Tibial nerve (tissue), 4 donors: ENCODE measurements around the gene ADAT3. TPM values are rescaled to one million over a fixed set of nuclear protein-coding genes. Genes with fewer than 3 reads are reported as not detected.

Experiments used
- DNase-seq, 2 donors: peaks; one replicate each; pipeline ENCODE4 v3.0.0-alpha.2; 2019; ENCODE audit warnings: low spot score in 2 of 2
- H3K27ac ChIP-seq, 4 donors: fragments of 200-600 bp; sonication (generic) in 3 of 4; one replicate each; pipeline ENCODE4 v1.5.1; 2017 to 2019; ENCODE audit warnings: mild to moderate bottlenecking in 1 of 4
- H3K27me3 ChIP-seq, 2 donors: fragments of 200-600 bp; sonication (generic) in 1 of 2; one replicate each; pipeline versions ENCODE4 v1.5.1 to v1.6.0; 2017 to 2019
- H3K36me3 ChIP-seq, 3 donors: fragments of 200-600 bp; sonication (generic); one replicate each; pipeline ENCODE4 v1.5.1; 2018 to 2019
- H3K4me1 ChIP-seq, 4 donors: fragments of 200-600 bp; sonication (generic) in 3 of 4; one replicate each; pipeline ENCODE4 v1.5.1; 2017 to 2019
- H3K4me3 ChIP-seq, 4 donors: fragments of 200-600 bp; sonication (generic) in 3 of 4; one replicate each; pipeline ENCODE4 v1.5.1; 2017 to 2019; ENCODE audit warnings: mild to moderate bottlenecking in 1 of 4, moderate library complexity in 1 of 4
- H3K9me3 ChIP-seq, 4 donors: fragments of 200-600 bp; sonication (generic) in 3 of 4; one replicate each; pipeline ENCODE4 v1.5.1; 2017 to 2019
- EP300 ChIP-seq, 2 donors: sonication (generic); formaldehyde crosslinking; IDR thresholded peaks; one replicate each; pipeline ENCODE4 v1.6.1; 2017; ENCODE audit warnings: antibody characterized with exemption in 2 of 2, mild to moderate bottlenecking in 1 of 2
- POLR2A ChIP-seq, 2 donors: fragments of 450-650 bp; IDR thresholded peaks; one replicate each; pipeline ENCODE4 v1.6.1; 2017; ENCODE audit warnings: antibody characterized with exemption in 2 of 2, mild to moderate bottlenecking in 2 of 2, moderate library complexity in 2 of 2
- WGBS, 2 donors: methylation state at CpG; one replicate each; pipeline ENCODE4 v1.1.5; 2018; 5-methylcytosine and 5-hydroxymethylcytosine counted together
- total RNA-seq, 4 donors: library from RNA; depleted of rRNA; stranded (reverse); fragments of >200 nt; gene quantifications; one replicate each; pipeline ENCODE4 v1.1.0, GENCODE V29; 2016
- TF ChIP-seq, protein P1 (sequence below), 5 experiments: fragments of 200-600 bp in 3 of 5; fragments of 450-650 bp in 2 of 5; sonication (generic) in 3 of 5; IDR thresholded peaks; one replicate each; pipeline ENCODE4 v1.5.1; 2016 to 2019; ENCODE audit warnings: antibody characterized with exemption in 5 of 5, mild to moderate bottlenecking in 3 of 5, moderate library complexity in 2 of 5

Gene ADAT3
- total RNA-seq, 4 donors from 2014 or later = 2.4 to 8.7 (median 4.8) TPM

DNA sequence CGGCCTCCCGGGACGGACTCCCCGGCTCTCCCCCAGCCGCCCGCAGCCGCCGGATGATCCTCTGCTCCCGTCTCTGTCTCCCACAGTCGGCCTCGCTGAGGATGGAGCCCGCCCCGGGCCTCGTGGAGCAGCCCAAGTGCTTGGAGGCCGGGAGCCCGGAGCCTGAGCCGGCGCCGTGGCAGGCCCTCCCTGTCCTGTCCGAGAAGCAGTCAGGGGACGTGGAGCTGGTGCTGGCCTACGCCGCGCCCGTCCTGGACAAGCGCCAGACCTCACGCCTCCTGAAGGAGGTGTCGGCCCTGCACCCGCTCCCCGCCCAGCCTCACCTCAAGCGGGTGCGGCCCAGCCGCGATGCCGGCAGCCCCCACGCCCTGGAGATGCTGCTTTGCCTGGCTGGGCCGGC, 6.8 kb downstream of the ADAT3 start:
- H3K36me3 ChIP-seq = peaks cover 0 to 49% (median 5%) of the 10 kb centered on the region in 3 donors
- peaks cover 0 to 37% (median 19%) of the 10 kb centered on the region in 4 donors for H3K4me1 ChIP-seq
- no peaks in the 10 kb centered on the region for H3K27me3 ChIP-seq
- H3K4me3 ChIP-seq = no peak overlapping the region
- H3K27ac ChIP-seq = no peak overlapping the region
- WGBS, 2 donors = 98% methylated on average over 12 to 21 of the region's 37 CpGs
- no peaks in the 10 kb centered on the region for H3K9me3 ChIP-seq
- no peak for DNase-seq
- no peak for TF ChIP-seq POLR2A (IDR thresholded peaks at IDR 0.05)
- TF ChIP-seq, protein P1, sequence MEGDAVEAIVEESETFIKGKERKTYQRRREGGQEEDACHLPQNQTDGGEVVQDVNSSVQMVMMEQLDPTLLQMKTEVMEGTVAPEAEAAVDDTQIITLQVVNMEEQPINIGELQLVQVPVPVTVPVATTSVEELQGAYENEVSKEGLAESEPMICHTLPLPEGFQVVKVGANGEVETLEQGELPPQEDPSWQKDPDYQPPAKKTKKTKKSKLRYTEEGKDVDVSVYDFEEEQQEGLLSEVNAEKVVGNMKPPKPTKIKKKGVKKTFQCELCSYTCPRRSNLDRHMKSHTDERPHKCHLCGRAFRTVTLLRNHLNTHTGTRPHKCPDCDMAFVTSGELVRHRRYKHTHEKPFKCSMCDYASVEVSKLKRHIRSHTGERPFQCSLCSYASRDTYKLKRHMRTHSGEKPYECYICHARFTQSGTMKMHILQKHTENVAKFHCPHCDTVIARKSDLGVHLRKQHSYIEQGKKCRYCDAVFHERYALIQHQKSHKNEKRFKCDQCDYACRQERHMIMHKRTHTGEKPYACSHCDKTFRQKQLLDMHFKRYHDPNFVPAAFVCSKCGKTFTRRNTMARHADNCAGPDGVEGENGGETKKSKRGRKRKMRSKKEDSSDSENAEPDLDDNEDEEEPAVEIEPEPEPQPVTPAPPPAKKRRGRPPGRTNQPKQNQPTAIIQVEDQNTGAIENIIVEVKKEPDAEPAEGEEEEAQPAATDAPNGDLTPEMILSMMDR (IDR thresholded peaks at IDR 0.05) = no peak
- TF ChIP-seq EP300 (IDR thresholded peaks at IDR 0.05) = no peak

DNA sequence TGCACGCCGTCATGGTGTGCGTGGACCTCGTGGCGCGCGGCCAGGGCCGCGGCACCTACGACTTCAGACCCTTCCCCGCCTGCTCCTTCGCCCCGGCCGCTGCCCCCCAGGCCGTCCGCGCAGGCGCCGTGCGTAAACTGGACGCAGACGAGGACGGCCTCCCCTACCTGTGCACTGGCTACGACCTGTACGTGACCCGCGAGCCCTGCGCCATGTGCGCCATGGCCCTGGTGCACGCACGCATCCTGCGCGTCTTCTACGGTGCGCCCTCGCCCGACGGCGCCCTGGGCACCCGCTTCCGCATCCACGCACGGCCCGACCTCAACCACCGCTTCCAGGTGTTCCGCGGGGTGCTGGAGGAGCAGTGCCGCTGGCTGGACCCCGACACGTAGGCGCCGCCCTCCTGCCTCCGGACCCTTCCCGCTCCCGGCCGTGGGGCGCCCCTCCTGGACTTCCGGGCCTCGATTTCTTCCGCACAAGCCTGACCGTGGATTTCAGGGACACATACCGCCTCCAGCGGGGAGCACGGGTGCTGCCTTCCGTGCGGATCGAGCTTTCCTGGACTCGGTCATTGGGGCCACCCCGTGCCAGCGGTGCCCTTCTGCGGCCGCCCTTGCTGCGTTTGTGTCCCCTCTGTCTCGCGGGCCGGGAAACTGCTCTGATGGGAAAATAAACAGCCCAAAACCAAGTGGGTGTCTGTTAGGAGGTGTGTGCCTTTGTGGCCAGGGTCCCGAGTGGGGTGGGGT, 7.7 kb downstream of the ADAT3 start:
- Histone ChIP-seq H3K27me3 (no peaks in the 10 kb centered on the region), H3K27ac (no peak overlapping the region), H3K36me3 (peaks cover 0 to 58% (median 5%) of the 10 kb centered on the region in 3 donors), H3K4me3 (no peak overlapping the region), H3K9me3 (no peaks in the 10 kb centered on the region), H3K4me1 (peaks cover 0 to 27% (median 12%) of the 10 kb centered on the region in 4 donors)
- no peak for DNase-seq
- WGBS, 2 donors = 95 to 97% methylated on average over 76 to 77 of the region's 77 CpGs
- no peak for TF ChIP-seq POLR2A (IDR thresholded peaks at IDR 0.05)
- TF ChIP-seq, protein P1 (IDR thresholded peaks at IDR 0.05) = no peak
- no peak for TF ChIP-seq EP300 (IDR thresholded peaks at IDR 0.05)

DNA sequence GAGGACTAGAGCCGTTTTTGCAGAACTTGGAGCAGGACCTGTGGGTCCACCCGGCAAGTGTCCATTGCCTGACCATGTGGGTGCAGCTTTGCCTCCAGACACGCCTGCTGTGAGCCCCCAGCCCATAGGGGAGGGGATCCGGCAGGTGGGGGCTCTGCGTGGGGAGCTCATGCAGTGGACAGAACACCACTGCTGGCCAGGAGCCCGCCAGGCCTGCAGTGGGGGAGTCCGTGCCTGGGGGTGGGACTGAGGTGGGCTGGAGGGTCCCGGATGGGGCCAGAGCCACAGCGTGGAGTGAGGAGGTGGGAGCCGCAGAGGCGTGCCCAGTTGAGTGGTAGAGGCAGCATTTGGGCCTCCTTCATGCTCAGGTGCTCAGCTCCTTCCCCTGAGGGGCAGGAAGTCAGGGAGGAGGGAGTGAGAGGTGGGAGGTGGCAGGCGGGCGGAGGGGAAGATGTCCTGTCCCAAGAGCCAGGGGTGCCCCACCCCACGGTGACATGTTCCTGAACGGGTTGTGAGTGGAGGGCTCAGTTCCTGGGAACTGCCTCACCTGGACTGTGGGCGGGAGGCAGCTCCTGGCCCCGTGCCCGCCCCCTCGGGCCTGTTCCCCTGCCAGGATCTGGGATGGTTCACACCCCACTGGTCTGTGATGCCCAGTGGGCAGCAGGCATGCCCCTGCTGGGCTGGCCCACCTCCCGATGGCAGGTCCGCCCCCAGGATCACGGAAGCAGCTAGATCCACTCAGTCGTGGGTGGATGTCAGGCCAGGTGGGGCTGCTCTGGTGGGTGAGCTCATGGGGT, 8.8 kb downstream of the ADAT3 start:
- no peak overlapping the region for H3K27ac ChIP-seq
- H3K9me3 ChIP-seq = no peaks in the 10 kb centered on the region
- TF ChIP-seq, protein P1 (IDR thresholded peaks at IDR 0.05) = no peak
- WGBS, 2 donors = 85 to 86% methylated on average over 11 to 17 of the region's 23 CpGs
- H3K36me3 ChIP-seq = peaks cover 0 to 69% (median 5%) of the 10 kb centered on the region in 3 donors
- no peak overlapping the region for H3K4me3 ChIP-seq
- H3K27me3 ChIP-seq = no peaks in the 10 kb centered on the region
- peaks cover 0 to 18% (median 7%) of the 10 kb centered on the region in 4 donors for H3K4me1 ChIP-seq
- DNase-seq = no peak

DNA sequence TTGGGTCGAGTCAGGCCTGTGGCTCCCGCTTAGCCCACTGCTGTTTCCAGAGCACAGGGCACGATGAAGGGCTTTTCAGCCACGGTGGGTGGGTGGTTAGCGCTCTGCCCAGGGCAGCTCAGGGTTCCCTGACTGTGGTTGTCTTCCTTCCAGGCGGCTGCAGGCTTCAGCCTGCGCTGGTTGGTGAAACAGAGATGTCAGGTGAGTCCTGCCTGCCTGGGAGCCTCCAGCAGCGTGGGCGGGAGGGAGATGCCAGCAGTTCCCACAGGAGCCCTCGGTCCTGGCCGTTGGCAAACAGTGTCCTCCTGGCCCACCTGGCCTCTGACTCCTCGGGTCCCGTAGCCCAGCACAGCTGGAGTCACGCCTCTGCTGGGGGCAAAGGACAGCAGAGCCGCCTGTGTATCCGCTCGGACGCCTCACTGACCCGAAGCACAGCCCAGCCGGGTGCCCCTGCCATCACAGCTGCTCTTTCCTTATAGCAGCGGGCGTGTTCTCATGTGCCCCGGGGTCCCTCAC, 9.7 kb downstream of the ADAT3 start:
- Histone ChIP-seq H3K27me3 (no peaks in the 10 kb centered on the region), H3K4me1 (peaks cover 0 to 9% (median under 1%) of the 10 kb centered on the region in 4 donors), H3K36me3 (peaks cover 0 to 78% (median 5%) of the 10 kb centered on the region in 3 donors), H3K4me3 (no peak overlapping the region), H3K9me3 (no peaks in the 10 kb centered on the region), H3K27ac (no peak overlapping the region)
- 82 to 86% methylated on average over 17 to 18 of the region's 23 CpGs for WGBS, 2 donors
- TF ChIP-seq, protein P1 (IDR thresholded peaks at IDR 0.05) = no peak
- TF ChIP-seq POLR2A (IDR thresholded peaks at IDR 0.05) (no peak), EP300 (IDR thresholded peaks at IDR 0.05) (no peak)
- no peak for DNase-seq

DNA sequence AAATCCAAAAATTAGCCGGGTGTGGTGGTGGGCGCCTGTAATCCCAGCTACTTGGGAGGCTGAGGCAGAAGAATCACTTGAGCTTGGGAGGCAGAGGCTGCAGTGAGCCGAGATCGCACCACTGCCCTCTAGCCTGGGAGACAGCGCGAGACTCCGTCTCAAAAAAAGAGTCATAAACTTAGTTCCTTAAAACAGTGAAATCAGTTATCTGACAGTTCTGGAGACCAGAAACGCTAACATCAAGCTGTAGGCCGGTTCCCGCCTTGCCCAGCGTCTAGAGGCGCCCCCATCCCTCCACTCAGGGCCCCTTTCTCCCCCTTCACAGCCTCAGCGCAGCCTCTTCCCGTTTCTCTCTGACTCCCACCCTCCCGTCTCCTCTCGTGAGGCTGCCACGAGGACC, 11.9 kb downstream of the ADAT3 start:
- Histone ChIP-seq H3K4me3 (no peak overlapping the region), H3K4me1 (no peaks in the 10 kb centered on the region), H3K27ac (no peak overlapping the region), H3K9me3 (no peaks in the 10 kb centered on the region), H3K27me3 (no peaks in the 10 kb centered on the region), H3K36me3 (peaks cover 0 to 94% (median 5%) of the 10 kb centered on the region in 3 donors)
- 80 to 81% methylated on average over 17 of the region's 17 CpGs for WGBS, 2 donors
- no peak for TF ChIP-seq POLR2A (IDR thresholded peaks at IDR 0.05)
- TF ChIP-seq EP300 (IDR thresholded peaks at IDR 0.05) = no peak
- TF ChIP-seq, protein P1 (IDR thresholded peaks at IDR 0.05) = no peak
- no peak for DNase-seq
